HFF-Myc (cell line): ENCODE data around the gene GPR161.
"Not testable (repeated sequence)": the region's sequence is repeated elsewhere in the genome, so short reads cannot be mapped to it uniquely, and the experiment has no call there.

Experiments
- DNase-seq: peaks from one replicate; pipeline ENCODE4 v3.0.0-alpha.2; 2011; ENCODE audit warnings: low read depth; ENCODE audit errors: extremely low read depth
- H3K4me3 ChIP-seq: replicated peaks from 2 replicates; pipeline ENCODE4 v1.5.1; 2011; ENCODE audit warnings: low read depth, mild to moderate bottlenecking, control low read depth, low read length
- TF ChIP-seq, protein P1 (sequence below): IDR thresholded peaks from 2 replicates; pipeline ENCODE4 v1.5.1; 2012; ENCODE audit warnings: mild to moderate bottlenecking, low read depth, low read length, control low read depth; ENCODE audit errors: missing control alignments

The GPR161 gene, protein sequence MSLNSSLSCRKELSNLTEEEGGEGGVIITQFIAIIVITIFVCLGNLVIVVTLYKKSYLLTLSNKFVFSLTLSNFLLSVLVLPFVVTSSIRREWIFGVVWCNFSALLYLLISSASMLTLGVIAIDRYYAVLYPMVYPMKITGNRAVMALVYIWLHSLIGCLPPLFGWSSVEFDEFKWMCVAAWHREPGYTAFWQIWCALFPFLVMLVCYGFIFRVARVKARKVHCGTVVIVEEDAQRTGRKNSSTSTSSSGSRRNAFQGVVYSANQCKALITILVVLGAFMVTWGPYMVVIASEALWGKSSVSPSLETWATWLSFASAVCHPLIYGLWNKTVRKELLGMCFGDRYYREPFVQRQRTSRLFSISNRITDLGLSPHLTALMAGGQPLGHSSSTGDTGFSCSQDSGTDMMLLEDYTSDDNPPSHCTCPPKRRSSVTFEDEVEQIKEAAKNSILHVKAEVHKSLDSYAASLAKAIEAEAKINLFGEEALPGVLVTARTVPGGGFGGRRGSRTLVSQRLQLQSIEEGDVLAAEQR

DNA sequence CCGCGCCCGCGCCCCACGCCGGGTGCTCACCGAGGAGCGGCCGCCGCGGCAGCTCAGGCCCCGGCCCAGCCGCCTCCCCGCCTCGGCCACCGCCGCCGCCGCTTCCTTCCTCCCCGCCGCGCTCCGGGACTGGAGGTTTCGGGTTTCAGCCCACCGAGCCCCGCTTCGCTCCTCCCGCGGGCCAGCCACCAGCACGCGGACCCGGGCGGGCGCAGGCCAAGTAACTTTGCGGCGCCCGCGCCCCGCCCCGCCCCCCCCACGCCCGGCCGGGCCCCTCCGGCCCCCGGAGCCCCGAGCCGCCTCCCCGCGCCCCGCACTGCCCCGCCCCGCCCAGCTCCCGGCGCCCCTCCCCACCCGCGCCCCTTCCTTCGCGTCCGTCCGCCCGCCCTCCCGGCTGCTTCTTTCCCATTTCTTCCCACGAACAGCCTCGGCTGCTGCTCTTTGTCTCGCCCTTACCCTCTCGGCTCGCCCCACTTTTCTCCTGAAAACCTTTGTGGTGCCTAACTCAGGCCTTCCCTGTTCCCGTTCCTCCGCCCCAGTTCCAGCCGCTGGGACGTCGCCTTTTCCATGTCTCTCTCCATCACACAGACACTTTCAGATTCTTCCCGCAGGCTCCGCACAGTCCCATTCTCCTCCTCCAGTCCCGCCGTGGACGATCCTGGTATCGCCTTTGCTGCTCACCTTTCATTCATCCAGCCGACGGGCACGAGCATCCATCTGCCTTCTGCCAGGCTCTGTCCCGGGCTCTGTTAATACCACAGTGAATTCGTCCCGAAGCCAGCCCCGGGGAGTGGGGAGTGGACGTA, at the start of gene GPR161:
Gene GPR161, minus strand, starts transcription at position 222 of the 806 bp plus-strand sequence. CDS start 32,080 bp downstream, outside the sequence.
- TF ChIP-seq, protein P1, sequence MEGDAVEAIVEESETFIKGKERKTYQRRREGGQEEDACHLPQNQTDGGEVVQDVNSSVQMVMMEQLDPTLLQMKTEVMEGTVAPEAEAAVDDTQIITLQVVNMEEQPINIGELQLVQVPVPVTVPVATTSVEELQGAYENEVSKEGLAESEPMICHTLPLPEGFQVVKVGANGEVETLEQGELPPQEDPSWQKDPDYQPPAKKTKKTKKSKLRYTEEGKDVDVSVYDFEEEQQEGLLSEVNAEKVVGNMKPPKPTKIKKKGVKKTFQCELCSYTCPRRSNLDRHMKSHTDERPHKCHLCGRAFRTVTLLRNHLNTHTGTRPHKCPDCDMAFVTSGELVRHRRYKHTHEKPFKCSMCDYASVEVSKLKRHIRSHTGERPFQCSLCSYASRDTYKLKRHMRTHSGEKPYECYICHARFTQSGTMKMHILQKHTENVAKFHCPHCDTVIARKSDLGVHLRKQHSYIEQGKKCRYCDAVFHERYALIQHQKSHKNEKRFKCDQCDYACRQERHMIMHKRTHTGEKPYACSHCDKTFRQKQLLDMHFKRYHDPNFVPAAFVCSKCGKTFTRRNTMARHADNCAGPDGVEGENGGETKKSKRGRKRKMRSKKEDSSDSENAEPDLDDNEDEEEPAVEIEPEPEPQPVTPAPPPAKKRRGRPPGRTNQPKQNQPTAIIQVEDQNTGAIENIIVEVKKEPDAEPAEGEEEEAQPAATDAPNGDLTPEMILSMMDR, result no peak
- no peak for DNase-seq

DNA sequence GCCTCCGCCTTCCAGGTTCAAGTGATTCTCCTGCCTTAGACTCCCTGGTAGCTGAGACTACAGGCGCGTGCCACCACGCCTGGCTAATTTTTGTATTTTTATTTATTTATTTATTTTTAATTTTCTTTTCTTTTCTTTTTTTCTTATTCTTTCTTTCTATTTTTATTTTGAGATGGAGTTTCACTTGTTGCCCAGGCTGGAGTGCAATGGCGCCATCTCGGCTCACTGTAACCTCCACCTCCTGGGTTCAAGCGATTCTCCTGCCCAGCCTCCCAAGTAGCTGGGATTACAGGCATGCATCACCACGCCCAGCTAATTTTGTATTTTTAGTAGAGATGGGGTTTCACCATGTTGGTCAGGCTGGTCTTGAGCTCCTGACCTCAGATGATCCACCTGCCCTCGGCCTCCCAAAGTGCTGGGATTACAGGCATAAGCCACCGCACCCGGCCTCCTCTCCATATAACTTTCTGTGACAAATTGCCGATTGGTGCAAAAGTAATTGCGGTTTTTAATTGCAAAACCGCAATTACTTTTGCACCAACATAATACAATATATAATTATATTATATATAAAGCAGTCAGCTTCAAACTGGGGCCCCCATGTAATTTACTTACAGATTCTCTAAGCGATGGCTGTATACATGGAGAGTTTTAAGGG, 44.5 kb upstream of the GPR161 start:
- not testable (repeated sequence) for DNase-seq, H3K4me3 ChIP-seq

More for the DNA sequence above, at the start of gene GPR161:
- H3K4me3 ChIP-seq, result peak within 1 kb of the TSS; percentile 64

DNA sequence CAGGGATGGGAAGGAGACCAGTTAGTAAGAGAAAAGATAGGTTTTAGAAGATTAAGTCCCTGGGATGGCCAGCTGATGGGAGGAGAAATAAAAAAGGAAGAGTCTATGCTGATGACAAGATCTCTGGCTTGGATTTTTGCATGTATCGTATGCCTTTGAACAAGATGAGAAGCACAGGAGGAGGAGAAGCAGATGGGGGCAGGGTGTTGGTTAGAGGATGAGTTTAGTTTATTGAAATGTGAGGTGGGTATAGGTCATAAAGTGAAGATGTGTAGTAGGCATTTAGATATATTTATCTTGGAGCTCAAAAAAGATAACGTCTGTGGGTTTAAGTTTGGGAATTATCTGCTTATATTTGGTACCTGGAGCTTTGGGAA, 43.4 kb upstream of the GPR161 start:
- no peak for DNase-seq
- TF ChIP-seq, protein P1, result no peak
- H3K4me3 ChIP-seq, result peak overlapping the region; percentile 92

DNA sequence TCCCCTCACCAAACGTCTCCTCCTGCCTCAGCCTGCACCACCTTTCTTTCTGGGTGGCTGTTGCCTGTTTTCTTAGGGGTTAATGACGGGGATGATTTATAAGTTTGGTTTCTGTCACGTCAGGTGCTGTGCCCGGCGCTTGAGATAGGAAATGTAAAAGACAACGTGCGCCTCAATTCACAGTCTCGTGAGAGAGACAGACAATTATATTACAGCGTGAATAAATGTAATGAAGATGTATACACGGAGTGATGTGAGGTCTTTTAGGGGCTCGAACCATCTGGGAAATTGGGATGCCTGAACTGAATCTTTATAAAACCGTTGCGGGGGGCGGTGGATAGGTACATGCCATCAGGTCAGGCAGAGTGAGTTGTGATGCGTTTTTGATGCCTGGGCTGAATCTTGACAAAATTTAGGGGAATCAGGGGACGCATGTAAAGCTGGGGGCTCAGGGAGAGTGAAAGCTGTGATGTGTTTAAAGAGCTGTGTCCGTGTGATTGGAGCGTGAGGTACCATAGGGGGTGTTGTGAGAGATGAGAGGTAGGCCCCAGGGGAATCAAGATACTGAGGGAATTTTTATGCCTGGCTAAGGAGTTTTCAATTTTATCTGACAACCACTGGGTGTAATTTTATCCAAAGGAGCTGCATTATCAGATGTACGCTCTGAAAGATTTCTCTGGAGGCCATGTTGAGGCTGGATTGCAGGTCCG, 42.9 kb upstream of the GPR161 start:
- DNase-seq, result no peak
- H3K4me3 ChIP-seq, result peak overlapping the region; percentile 92
- TF ChIP-seq, protein P1, result no peak

DNA sequence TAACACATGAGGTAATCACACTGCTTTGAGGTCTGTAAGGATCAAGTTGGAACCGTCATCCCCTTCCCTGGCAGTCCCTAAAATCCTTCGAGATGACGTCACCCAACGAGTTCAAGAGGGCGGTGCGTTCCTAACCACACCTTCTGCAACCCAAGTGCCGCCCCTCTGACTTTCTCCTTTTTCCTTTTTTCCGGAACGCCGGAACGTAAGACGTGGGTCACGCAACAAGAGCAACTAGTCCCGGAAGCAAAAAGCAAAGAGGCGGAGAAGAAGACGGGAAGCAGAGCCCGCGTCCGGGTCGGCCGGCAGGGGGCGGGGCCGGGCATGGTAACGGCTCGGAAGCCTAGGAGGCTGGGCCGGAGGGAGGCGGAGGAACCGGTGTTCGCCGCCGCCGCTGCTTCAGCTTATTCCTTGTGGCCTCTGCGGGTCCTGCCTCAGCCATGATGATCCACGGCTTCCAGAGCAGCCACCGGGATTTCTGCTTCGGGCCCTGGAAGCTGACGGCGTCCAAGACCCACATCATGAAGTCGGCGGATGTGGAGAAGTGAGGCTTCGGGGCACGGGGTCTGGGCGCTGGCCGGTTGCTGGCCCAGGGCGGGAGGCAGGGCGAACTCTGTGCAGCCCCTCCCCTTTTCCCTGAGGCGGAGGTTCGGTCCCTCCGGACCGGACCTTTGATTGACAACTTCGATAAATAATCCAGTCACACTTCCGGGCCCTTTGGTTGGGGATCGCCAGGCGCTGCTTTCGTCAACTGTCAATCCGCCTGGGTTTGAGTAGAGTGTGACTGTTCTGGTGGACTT, 42.1 kb upstream of the GPR161 start, which contains the start of gene TIPRL:
Gene TIPRL, plus strand, starts transcription at position 325 of the 800 bp plus-strand sequence. Its CDS starts 116 bp downstream, at position 441.
- peak within 1 kb of the TSS; percentile 92 for H3K4me3 ChIP-seq
- TF ChIP-seq, protein P1, result peak; percentile 56

DNA sequence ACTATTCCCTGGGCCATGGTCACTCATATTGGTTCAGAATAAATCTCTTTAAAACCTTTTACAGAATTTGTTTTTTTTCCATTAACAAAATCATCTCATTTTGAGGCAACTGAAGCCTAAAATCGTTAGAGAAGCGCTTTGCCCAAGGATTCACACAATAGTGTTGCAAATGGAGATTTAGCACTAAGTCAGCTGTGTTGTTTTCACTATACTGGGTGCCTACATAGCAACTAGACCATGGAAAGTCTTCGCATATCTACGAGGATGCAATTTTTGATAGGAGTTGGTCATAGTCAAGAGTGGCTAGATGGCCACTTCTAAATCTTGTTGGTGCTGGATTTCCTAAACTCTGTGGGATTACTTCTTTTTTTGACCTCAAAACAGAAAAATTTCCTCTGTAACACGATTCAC, 41.5 kb upstream of the GPR161 start:
- peak overlapping the region; percentile 92; the same call in 1 of the 2 replicates for H3K4me3 ChIP-seq
- TF ChIP-seq, protein P1, result no peak
- DNase-seq, result no peak

More for the DNA sequence above, 42.1 kb upstream of the GPR161 start, which contains the start of gene TIPRL:
- DNase-seq, result peak; percentile 98
